Tibial nerve (tissue), 3 donors: Measurements from ENCODE around the gene MROH7.

Experiments used
- POLR2A ChIP-seq, 2 donors: fragments of 450-650 bp; IDR thresholded peaks; one replicate each; pipeline ENCODE4 v1.6.1; 2017; ENCODE audit warnings: antibody characterized with exemption in 2 of 2, mild to moderate bottlenecking in 2 of 2, moderate library complexity in 2 of 2
- TF ChIP-seq, protein P1 (sequence below), 5 experiments: fragments of 200-600 bp in 3 of 5; fragments of 450-650 bp in 2 of 5; sonication (generic) in 3 of 5; IDR thresholded peaks; one replicate each; pipeline ENCODE4 v1.5.1; 2016 to 2019; ENCODE audit warnings: antibody characterized with exemption in 5 of 5, mild to moderate bottlenecking in 3 of 5, moderate library complexity in 2 of 5

GRCh38 chr1:54745864-54746263 is 104.3 kb downstream of the MROH7 start:
- TF ChIP-seq, protein P1, sequence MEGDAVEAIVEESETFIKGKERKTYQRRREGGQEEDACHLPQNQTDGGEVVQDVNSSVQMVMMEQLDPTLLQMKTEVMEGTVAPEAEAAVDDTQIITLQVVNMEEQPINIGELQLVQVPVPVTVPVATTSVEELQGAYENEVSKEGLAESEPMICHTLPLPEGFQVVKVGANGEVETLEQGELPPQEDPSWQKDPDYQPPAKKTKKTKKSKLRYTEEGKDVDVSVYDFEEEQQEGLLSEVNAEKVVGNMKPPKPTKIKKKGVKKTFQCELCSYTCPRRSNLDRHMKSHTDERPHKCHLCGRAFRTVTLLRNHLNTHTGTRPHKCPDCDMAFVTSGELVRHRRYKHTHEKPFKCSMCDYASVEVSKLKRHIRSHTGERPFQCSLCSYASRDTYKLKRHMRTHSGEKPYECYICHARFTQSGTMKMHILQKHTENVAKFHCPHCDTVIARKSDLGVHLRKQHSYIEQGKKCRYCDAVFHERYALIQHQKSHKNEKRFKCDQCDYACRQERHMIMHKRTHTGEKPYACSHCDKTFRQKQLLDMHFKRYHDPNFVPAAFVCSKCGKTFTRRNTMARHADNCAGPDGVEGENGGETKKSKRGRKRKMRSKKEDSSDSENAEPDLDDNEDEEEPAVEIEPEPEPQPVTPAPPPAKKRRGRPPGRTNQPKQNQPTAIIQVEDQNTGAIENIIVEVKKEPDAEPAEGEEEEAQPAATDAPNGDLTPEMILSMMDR (IDR thresholded peaks at IDR 0.05) = no peak
- TF ChIP-seq POLR2A (IDR thresholded peaks at IDR 0.05) = no peak
